HUES48 (cell line): ENCODE measurements around the gene SEPTIN5.
"Not testable (repeated sequence)": the region's sequence is repeated elsewhere in the genome, so short reads cannot be mapped to it uniquely, and the experiment has no call there.

ENCODE experiments used
- H3K27ac ChIP-seq: one replicate; pipeline ENCODE4 v1.7.0; 2013; ENCODE audit warnings: low read depth, low read length, inconsistent platforms
- H3K27me3 ChIP-seq: 2 replicates; pipeline ENCODE4 v1.6.1; 2013; ENCODE audit warnings: mild to moderate bottlenecking, low read length; ENCODE audit not compliant: control insufficient read depth, insufficient read depth
- H3K36me3 ChIP-seq: 2 replicates; pipeline ENCODE4 v1.6.1; 2013; ENCODE audit warnings: low read length; ENCODE audit not compliant: control insufficient read depth, insufficient read depth
- H3K4me1 ChIP-seq: 2 replicates; pipeline ENCODE4 v1.6.1; 2013; ENCODE audit warnings: mild to moderate bottlenecking, low read length; ENCODE audit not compliant: control insufficient read depth, insufficient read depth
- H3K4me3 ChIP-seq: 2 replicates; pipeline ENCODE4 v1.5.1; 2013; ENCODE audit warnings: mild to moderate bottlenecking, low read depth, low read length
- H3K9ac ChIP-seq: 2 replicates; pipeline ENCODE4 v1.6.1; 2013; ENCODE audit warnings: mild to moderate bottlenecking, low read depth, low read length, moderate library complexity
- H3K9me3 ChIP-seq: 2 replicates; pipeline ENCODE4 v1.6.1; 2013; ENCODE audit warnings: low read length; ENCODE audit not compliant: control insufficient read depth, insufficient read depth

The SEPTIN5 gene

DNA sequence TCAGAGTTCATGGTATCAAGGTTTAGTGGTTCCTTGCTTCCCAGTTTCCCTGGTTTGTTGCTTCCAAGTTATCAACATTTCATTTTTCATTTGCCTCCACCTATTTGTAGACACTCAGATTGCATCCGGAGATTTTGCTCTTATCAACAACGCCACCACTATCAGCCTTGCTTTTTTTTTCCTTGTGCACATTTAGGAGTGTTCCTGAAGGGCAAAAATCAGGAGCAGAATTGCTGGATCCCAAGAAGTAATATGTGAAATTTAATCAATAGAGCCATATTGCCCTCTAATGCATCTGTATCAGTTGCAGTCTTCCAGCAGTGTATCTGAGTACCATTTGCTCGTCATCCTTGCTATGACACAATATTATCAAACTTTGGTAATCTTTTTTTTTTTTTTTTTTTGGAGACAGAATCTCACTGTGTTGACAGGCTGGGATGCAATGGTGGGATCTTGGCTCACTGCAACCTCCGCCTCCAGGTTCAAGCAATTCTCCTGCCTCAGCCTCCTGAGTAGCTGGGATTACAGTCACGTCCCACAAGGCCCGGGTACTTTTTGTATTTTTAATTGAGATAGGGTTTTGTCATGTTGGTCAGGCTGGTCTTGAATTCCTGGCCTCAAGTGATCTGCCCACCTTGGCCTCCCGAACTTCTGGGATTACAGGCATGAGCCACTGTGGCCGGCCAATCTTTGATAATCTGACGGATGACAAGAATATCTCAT, 42.1 kb upstream of the SEPTIN5 start:
- H3K4me1 ChIP-seq = no peaks in the 10 kb centered on the region
- no peak overlapping the region for H3K27ac ChIP-seq
- no peak overlapping the region for H3K9ac ChIP-seq
- H3K27me3 ChIP-seq = no peaks in the 10 kb centered on the region; the same call in 1 of the 2 replicates
- H3K9me3 ChIP-seq = no peaks in the 10 kb centered on the region
- no peak overlapping the region for H3K4me3 ChIP-seq
- no peaks in the 10 kb centered on the region for H3K36me3 ChIP-seq

DNA sequence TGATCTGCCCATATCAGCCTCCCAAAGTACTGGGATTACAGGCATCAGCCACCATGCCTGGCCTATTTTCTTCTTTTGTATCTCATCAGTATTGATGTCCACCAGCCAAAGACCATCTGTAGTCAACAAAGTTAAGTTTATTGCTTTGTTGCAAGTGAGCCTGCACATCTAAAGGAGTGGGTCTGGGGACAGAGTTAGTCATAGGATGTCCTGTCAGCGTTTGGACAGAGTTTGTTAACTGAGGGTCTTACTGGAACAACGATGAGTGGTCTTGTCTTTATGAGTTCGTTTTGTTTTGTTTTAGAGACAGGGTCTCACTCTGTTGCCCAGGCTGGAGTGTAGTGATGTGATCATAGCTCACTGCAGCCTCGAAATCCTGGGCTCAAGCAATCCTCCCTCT, 40.6 kb upstream of the SEPTIN5 start:
- H3K4me3 ChIP-seq = no peak overlapping the region
- H3K27ac ChIP-seq = no peak overlapping the region
- H3K36me3 ChIP-seq = no peaks in the 10 kb centered on the region
- H3K9me3 ChIP-seq = no peaks in the 10 kb centered on the region
- no peaks in the 10 kb centered on the region; the same call in 1 of the 2 replicates for H3K27me3 ChIP-seq
- no peaks in the 10 kb centered on the region for H3K4me1 ChIP-seq
- no peak overlapping the region for H3K9ac ChIP-seq

DNA sequence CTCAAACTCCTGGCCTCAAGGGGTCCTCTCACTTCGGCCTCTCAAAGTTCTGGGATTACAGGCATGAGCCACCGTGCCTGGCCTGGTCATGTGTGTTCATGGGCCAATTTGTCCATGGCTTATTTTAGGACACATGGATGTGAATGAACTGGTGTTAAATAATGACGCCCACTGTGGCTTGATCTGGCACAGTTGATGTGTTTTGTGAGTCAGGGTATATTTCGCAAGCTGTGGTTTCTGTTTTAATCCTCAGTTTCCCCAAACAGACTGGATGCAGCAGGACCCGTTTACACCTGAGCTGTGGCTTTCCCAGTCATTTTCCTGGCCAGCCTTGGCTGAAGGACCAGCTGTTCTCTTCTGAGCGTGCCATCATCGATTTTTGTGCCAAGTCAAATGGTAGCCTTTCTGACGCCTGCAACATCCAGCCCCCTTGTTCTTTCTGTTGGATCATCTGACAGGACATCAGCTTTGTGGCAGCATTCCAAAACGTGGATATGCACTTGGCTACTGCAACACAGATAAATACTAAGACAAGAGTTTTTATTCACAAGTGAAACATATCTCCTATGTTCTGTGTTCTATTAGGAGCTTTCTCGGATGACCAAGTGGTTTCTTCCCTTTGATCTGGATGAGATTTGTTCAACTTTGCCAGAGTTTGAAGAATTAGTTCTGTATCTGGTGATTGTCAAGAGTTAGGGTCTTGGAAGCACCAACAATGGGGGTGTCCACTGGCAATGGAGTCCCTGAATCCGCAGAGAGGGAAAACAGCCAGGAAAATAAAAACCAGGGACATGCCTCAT, 40.0 kb upstream of the SEPTIN5 start:
- Histone ChIP-seq H3K27me3 (no peaks in the 10 kb centered on the region; the same call in 1 of the 2 replicates), H3K9me3 (no peaks in the 10 kb centered on the region), H3K9ac (no peak overlapping the region), H3K4me1 (peaks cover 3% of the 10 kb centered on the region; the same call in 1 of the 2 replicates), H3K27ac (no peak overlapping the region), H3K36me3 (no peaks in the 10 kb centered on the region), H3K4me3 (no peak overlapping the region)

DNA sequence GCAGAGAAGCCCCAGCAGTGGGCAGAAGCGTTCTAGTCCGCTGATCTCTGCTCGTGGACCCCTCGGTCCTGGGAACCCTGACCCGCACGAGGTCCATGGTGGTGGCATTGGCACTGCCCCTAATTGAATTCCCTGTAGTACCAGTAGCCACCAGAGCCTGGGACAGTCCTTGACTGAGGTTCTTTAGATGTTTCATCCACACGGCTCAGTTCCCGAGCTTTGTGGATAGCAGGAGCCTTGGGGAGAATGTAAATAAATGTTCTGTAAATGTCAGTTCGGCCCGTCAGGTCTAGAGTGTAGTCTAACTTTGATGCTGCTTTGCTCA, 39.4 kb upstream of the SEPTIN5 start:
- Histone ChIP-seq H3K4me3 (no peak overlapping the region), H3K4me1 (peaks cover 3% of the 10 kb centered on the region; the same call in 1 of the 2 replicates), H3K27ac (no peak overlapping the region), H3K27me3 (no peaks in the 10 kb centered on the region; the same call in 1 of the 2 replicates), H3K9ac (no peak overlapping the region), H3K36me3 (no peaks in the 10 kb centered on the region), H3K9me3 (no peaks in the 10 kb centered on the region)

DNA sequence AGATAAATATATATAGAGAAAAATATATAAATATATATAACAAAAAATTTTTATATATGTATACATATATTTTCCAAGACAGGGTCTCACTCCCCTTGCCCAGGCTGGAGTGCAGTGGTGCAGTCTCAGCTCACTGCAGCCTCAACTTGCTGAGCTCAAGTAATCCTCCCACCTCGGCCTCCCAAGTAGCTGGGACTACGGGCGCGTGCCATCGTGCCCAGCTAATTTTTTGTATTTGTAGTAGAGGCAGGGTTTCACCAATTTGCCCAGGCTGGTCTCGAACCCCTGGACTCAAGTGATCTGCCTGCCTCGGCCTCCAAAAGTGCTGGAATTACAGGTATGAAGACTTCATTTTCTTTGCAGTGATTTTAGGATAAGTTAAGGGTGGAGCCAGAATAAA, 38.9 kb upstream of the SEPTIN5 start:
- Histone ChIP-seq H3K36me3 (no peaks in the 10 kb centered on the region), H3K4me3 (no peak overlapping the region), H3K9me3 (no peaks in the 10 kb centered on the region), H3K9ac (no peak overlapping the region), H3K27me3 (no peaks in the 10 kb centered on the region; the same call in 1 of the 2 replicates), H3K27ac (no peak overlapping the region), H3K4me1 (peaks cover 3% of the 10 kb centered on the region; the same call in 1 of the 2 replicates)

DNA sequence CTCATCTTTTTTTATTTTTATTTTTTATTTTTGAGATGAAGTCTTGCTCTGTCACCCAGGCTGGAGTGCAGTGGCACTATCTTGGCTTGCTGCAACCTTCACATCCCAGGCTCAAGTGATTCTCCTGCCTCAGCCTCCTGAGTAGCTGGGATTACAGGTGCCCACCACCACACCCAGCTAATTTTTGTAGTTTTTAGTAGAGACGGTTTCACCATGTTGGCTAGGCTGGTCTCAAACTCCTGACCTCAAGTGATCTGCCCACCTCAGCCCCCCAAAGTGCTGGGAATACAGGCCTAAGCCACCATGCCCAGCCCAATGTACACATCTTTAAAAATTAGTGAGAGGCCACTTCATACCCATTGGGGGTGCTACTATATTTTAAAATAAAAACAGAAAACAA, 37.9 kb upstream of the SEPTIN5 start:
- H3K4me3 ChIP-seq, H3K36me3 ChIP-seq, H3K9me3 ChIP-seq, H3K27me3 ChIP-seq, H3K27ac ChIP-seq, H3K4me1 ChIP-seq, H3K9ac ChIP-seq: not testable (repeated sequence)

DNA sequence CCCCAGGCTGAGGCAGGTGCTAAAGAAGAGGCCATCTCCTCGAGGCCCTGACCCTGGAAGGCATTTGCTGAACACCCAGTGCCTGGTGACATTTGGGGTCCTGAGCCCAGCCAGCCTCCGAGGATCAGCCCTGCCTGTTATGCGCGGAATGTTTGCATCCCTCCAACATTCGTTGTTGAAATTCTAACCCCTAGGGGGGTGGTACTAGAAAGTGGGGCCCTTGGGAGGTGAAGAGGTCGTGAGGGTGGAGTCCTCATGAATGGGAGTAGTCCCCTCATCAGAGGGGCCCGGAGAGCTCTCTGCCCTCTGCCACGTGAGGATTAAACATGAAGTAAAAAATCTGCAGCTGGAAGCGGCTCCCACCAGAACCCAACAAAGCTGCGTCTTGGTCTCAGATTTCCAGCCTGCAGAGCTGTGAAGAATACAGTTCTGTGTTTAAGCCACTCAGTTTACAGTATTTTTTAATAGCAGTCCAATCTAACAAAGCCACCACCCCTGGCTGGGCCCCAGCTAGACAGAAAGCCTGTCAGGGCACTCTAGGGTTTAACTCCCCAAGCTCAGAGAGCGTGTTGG, 35.3 kb upstream of the SEPTIN5 start:
- Histone ChIP-seq H3K27me3 (no peaks in the 10 kb centered on the region; the same call in 1 of the 2 replicates), H3K4me1 (peaks cover 3% of the 10 kb centered on the region; the same call in 1 of the 2 replicates), H3K27ac (no peak overlapping the region), H3K36me3 (no peaks in the 10 kb centered on the region), H3K4me3 (no peak overlapping the region), H3K9ac (no peak overlapping the region), H3K9me3 (no peaks in the 10 kb centered on the region)

DNA sequence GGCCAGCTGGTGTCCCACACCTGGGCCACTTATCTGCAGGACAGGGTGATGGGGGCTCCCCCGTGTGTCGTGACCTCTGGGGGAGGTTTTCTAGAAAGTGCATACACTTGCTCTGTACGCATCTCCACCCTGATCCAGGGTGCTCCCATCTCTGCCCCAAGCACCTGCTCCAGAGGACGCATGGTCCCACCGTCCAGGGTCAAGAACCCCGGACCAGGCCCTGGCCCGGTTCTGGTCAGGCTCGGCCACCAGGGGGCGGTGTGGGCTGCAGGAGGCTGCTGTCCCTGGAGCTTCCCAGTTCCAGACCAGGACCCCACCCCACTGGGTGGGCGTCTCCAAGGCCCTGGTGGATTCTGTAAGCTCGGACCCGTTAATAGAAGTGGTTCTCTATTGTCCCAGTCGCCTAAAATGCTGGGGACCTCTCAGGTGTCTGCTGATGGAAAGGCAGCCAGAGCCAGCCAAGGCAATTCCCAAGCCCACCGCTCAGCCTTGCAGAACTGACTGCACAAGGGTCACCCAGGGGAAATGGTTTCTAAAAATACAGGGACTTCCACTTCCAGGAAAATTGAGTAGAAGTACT, 34.7 kb upstream of the SEPTIN5 start:
- no peaks in the 10 kb centered on the region for H3K36me3 ChIP-seq
- no peaks in the 10 kb centered on the region for H3K9me3 ChIP-seq
- H3K9ac ChIP-seq = no peak overlapping the region
- no peak overlapping the region for H3K4me3 ChIP-seq
- no peak overlapping the region for H3K27ac ChIP-seq
- no peaks in the 10 kb centered on the region; the same call in 1 of the 2 replicates for H3K27me3 ChIP-seq
- H3K4me1 ChIP-seq = peaks cover 3% of the 10 kb centered on the region; the same call in 1 of the 2 replicates

DNA sequence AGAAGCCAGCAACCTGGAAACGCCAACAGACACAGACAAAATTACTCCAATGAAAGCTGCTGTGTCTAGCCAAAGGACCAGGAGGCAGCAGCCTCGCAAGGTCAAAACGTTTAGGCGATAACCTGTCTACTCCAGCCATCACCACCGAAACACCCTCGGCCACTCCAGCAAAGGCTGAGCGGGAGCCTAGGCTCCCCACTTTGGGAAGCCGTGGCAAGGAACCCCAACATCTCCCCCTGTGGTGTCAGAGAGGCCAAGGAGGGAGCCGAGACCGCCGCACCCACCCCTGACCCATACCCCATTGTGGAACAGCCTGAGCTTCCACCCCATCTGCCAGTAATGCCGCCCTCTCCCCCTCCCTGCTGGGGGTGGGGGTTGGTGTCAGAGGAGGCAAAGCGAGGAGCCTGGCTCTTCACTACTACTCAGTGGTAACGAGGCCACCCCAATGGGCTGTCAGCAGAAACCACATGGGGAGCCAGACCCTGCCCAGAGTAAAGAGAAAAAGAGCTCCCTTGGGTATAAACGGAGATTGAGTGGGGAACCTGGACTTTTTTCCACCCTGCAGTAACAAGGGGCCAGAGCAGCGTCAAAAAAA, 33.9 kb upstream of the SEPTIN5 start:
- no peaks in the 10 kb centered on the region for H3K9me3 ChIP-seq
- no peak overlapping the region for H3K4me3 ChIP-seq
- H3K9ac ChIP-seq = no peak overlapping the region
- H3K36me3 ChIP-seq = no peaks in the 10 kb centered on the region
- H3K27me3 ChIP-seq = no peaks in the 10 kb centered on the region; the same call in 1 of the 2 replicates
- peaks cover 3% of the 10 kb centered on the region; the same call in 1 of the 2 replicates for H3K4me1 ChIP-seq
- no peak overlapping the region for H3K27ac ChIP-seq

DNA sequence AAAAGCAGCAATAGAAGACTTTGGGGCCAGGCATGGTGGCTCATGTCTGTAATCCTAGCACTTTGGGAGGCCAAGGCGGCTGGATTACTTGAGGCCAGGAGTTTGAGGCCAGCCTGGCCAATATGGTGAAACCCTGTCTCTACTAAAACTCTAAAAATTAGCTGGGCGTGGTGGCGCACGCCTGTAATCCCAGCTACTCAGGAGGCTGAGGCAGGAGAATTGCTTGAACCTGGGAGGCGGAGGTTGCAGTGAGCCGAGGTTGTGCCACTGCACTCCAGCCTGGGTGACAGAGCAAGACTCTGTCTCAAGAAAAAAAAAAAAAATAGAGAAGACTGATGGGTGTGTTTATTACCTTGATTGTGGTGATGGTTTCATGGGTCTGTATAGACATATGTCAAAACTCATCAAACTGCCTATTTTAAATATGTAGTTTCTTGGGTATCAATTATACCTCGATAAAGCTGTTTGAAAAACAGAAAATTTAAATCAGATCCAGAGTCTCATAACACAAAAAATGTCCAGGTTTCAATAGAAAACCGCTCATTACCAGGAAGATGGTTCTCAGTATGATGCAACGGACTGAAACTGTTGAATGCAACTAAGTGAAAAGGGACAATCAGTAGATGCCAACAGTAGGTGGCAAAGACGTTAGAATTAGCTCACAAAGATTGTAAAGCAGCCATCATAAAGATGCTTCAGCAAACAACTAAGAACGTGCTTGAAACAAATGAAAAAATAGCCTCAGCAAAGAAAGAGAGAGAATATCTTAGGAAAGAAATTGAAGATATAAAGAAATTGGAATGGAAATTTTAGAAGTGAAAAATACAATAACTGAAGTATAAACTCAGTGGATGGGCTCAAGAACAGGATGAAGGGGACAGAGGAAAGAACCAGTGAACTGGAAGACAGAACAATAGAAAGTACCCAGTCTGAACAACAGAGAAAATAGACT, 33.1 kb upstream of the SEPTIN5 start:
- no peak overlapping the region for H3K27ac ChIP-seq
- H3K4me3 ChIP-seq = no peak overlapping the region
- H3K9ac ChIP-seq = no peak overlapping the region
- H3K9me3 ChIP-seq = no peaks in the 10 kb centered on the region
- peaks cover 3% of the 10 kb centered on the region; the same call in 1 of the 2 replicates for H3K4me1 ChIP-seq
- no peaks in the 10 kb centered on the region for H3K36me3 ChIP-seq
- H3K27me3 ChIP-seq = no peaks in the 10 kb centered on the region; the same call in 1 of the 2 replicates
